Osteoblast (primary cell): ENCODE measurements around the gene ADAM12. TPM values are rescaled to one million over a fixed set of nuclear protein-coding genes. Genes with fewer than 3 reads are reported as not detected.

Experiments used
- DNase-seq: peaks from one replicate; pipeline ENCODE4 v3.0.0; 2011; ENCODE audit warnings: low spot score, mixed read lengths; ENCODE audit not compliant: insufficient read length; ENCODE audit errors: missing footprints
- H2AFZ ChIP-seq: 2 replicates; pipeline ENCODE4 v1.6.0; 2011; ENCODE audit warnings: mild to moderate bottlenecking, low read length
- H3K27ac ChIP-seq: 2 replicates; pipeline ENCODE4 v1.5.1; 2011; ENCODE audit warnings: mild to moderate bottlenecking, low read depth, low read length, moderate library complexity
- H3K27me3 ChIP-seq: 2 replicates; pipeline ENCODE4 v1.6.0; 2012; ENCODE audit warnings: mild to moderate bottlenecking, control low read depth, inconsistent platforms, low read length, moderate library complexity; ENCODE audit not compliant: insufficient read depth
- H3K36me3 ChIP-seq: 2 replicates; pipeline ENCODE4 v1.5.1; 2011; ENCODE audit warnings: mild to moderate bottlenecking, low read length, control low read depth, moderate library complexity; ENCODE audit not compliant: insufficient read depth
- H3K4me1 ChIP-seq: 2 replicates; pipeline ENCODE4 v1.5.1; 2011; ENCODE audit warnings: mild to moderate bottlenecking, low read length, control low read depth, moderate library complexity; ENCODE audit not compliant: insufficient read depth
- H3K4me2 ChIP-seq: 2 replicates; pipeline ENCODE4 v1.6.0; 2011; ENCODE audit warnings: mild to moderate bottlenecking, low read length; ENCODE audit not compliant: insufficient read depth
- H3K4me3 ChIP-seq: fragments of 200-600 bp; sonication (generic); 3 replicates; pipeline ENCODE4 v1.5.1; 2012; ENCODE audit warnings: mild to moderate bottlenecking, low read length, inconsistent platforms; ENCODE audit not compliant: insufficient read depth
- H3K79me2 ChIP-seq: 2 replicates; pipeline ENCODE4 v1.6.0; 2012; ENCODE audit warnings: mild to moderate bottlenecking, low read length, control low read depth, inconsistent platforms; ENCODE audit not compliant: insufficient read depth
- H3K9me3 ChIP-seq: 2 replicates; pipeline ENCODE4 v1.5.1; 2011; ENCODE audit warnings: low read depth, low read length, control low read depth
- H4K20me1 ChIP-seq: 2 replicates; pipeline ENCODE4 v1.6.0; 2012; ENCODE audit warnings: mild to moderate bottlenecking, low read length, control low read depth; ENCODE audit not compliant: insufficient read depth
- CTCF ChIP-seq: IDR thresholded peaks from 2 replicates; pipeline ENCODE4 v1.5.1; 2011; ENCODE audit warnings: mild to moderate bottlenecking, low read depth, low read length, moderate library complexity; ENCODE audit errors: extremely low read depth
- total RNA-seq: library from RNA; depleted of rRNA; stranded (reverse); fragments of >200 nt; gene quantifications from 2 replicates; pipeline ENCODE4 v1.2.3, GENCODE V29; 2012

The ADAM12 gene
- total RNA-seq, 1 donor = 345 TPM

DNA sequence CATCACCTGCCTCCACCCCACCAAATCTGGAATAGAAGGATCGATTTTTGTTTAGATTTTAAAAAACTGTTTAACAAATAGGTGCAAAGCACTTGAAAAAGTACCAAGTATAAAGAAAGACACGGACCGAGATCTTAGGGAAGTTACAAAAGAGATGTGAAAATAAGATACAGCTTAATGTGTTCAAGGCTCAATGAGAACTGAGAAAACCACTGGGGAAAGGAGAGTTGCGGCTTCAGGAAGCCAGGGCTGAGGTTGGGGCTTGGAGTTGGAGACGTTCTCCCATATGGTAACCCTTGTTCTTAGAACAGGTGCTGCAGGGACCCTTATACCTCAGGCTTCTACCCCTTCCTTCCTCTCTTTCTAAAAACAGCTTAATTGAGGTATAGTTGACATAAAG lies 351.8 kb downstream of the ADAM12 start:
- H3K4me1 ChIP-seq = no peaks in the 10 kb centered on the region
- no peak overlapping the region for H2AFZ ChIP-seq
- no peak overlapping the region for H3K4me3 ChIP-seq
- H3K36me3 ChIP-seq = peaks cover 88% of the 10 kb centered on the region
- TF ChIP-seq CTCF = no peak
- no peaks in the 10 kb centered on the region for H3K27me3 ChIP-seq
- no peak overlapping the region for H3K27ac ChIP-seq
- no peaks in the 10 kb centered on the region for H3K79me2 ChIP-seq
- H3K9me3 ChIP-seq = peaks cover 4% of the 10 kb centered on the region
- DNase-seq = no peak
- H4K20me1 ChIP-seq = no peaks in the 10 kb centered on the region
- H3K4me2 ChIP-seq = no peak overlapping the region

DNA sequence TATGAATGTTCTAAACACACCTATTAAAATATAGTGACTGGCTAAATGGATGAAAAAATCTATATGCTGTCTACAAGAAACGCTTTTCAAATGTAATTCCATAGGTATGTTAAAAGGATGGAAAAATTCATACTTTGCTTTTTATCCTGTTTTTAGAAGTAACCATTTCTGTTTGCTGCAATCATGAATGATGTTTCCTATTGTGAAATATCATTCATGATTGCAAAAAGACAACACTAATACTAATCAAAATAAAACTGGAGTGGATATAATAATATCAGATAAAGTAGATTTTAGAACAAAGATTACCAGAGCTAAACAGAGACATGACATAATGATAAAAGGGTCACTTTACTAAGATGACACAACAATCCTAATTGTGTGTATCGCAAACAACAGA lies 353.7 kb downstream of the ADAM12 start:
- H3K27me3 ChIP-seq = no peaks in the 10 kb centered on the region
- no peaks in the 10 kb centered on the region for H3K4me1 ChIP-seq
- no peaks in the 10 kb centered on the region for H4K20me1 ChIP-seq
- peaks cover 88% of the 10 kb centered on the region for H3K36me3 ChIP-seq
- H2AFZ ChIP-seq = no peak overlapping the region
- no peak for TF ChIP-seq CTCF
- H3K79me2 ChIP-seq = no peaks in the 10 kb centered on the region
- H3K4me2 ChIP-seq = no peak overlapping the region
- peaks cover 4% of the 10 kb centered on the region for H3K9me3 ChIP-seq
- H3K27ac ChIP-seq = no peak overlapping the region
- no peak overlapping the region for H3K4me3 ChIP-seq
- no peak for DNase-seq

DNA sequence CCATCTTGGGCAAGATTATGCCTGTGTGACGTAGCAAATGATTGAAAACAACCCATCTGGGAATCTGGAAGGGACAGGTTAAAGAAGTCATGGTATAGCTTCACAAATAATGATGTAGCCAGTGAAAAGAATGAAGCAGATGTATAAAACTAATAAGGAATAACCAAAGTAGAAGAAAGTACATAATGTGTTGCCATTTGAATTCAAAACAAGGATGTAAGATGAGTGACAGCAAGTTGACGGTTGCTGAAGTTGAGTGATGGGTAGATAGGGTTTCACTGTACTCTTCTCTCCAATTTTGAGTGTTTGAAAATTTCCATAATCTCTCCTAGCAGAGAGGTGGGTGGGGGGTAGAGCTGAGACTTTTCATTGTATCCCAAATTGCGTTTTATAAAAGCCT lies 358.3 kb downstream of the ADAM12 start:
- no peak overlapping the region for H3K4me2 ChIP-seq
- no peak for DNase-seq
- H3K27me3 ChIP-seq = no peaks in the 10 kb centered on the region
- no peak overlapping the region for H3K27ac ChIP-seq
- H3K36me3 ChIP-seq = peaks cover 61% of the 10 kb centered on the region
- H3K79me2 ChIP-seq = no peaks in the 10 kb centered on the region
- H3K4me3 ChIP-seq = no peak overlapping the region
- no peak overlapping the region for H2AFZ ChIP-seq
- no peak for TF ChIP-seq CTCF
- peaks cover 4% of the 10 kb centered on the region for H3K9me3 ChIP-seq
- no peaks in the 10 kb centered on the region for H4K20me1 ChIP-seq
- H3K4me1 ChIP-seq = no peaks in the 10 kb centered on the region

GRCh38 chr10:126027692-126028091 lies 360.6 kb downstream of the ADAM12 start:
- Histone ChIP-seq H3K27ac (no peak overlapping the region), H3K4me1 (no peaks in the 10 kb centered on the region), H3K79me2 (no peaks in the 10 kb centered on the region), H3K4me3 (no peak overlapping the region), H3K27me3 (no peaks in the 10 kb centered on the region), H3K4me2 (no peak overlapping the region), H3K9me3 (no peaks in the 10 kb centered on the region), H3K36me3 (peaks cover 64% of the 10 kb centered on the region), H4K20me1 (no peaks in the 10 kb centered on the region), H2AFZ (no peak overlapping the region)
- no peak for TF ChIP-seq CTCF
- DNase-seq = no peak
